ENCODE results near the gene GAPDHS. TPM values are rescaled to one million over a fixed set of nuclear protein-coding genes. Genes with fewer than 3 reads are reported as not detected.

GAPDHS gene
- total and polyA plus RNA-seq, 2 of the 13 experiments (the other 11 are each of a cell fraction or from before 2014, with no cell fraction given), result not detected

DNA sequence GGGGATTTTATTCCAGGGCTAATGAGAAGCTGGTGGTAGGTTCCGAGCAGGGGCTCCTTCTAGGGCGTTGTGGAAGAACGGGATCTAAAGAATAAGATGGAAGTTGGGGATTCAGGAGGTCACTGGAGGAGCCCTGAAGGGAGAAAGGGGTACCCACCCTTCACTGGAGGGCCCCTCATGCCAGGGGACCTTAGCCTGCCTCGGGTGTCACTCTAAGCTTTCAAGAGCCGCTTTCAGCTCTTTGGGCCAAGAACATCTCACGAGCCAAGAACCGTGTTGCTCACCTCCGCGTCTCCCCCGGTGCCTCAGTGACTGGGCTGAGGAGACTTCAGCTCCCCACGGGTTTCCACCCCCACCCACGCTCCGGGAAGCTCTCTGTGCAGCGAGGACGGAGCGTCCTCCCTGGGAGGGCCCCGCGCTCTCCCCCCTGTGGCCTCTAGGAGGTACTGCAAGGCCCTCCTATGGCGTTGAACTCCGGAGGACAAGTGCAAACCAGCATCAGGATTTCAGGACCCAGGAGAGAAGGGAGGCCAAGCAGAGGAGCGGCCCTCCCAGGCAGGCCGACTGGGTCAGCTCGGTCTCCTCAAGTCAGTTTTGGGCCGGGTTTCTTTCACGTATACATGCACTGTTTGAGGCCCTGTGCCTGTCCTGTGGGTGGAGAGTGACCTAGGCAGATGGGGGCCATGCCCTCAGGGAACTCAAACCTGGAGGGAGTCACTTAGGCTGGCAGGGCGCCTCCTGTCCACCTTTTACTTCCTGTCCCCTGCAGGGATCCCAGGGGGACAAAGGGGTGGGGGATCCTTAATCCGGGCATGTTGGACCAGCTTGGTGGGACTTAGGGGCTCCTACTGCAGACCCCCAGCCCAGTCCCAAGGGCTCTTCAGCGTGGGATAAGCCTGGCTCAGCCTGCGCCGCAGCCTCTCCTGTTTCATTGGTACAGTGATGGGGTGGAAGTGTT, 37.9 kb upstream of the GAPDHS start (continued):
- no peak for TF ChIP-seq CBX2 (IDR thresholded peaks at IDR 0.05; ENCODE audit: low read depth, low read length)
- no peak for TF ChIP-seq CBX2 (CRISPR knock-in tag; IDR thresholded peaks at IDR 0.05; ENCODE audit: low read depth)
- TF ChIP-seq, protein P1, sequence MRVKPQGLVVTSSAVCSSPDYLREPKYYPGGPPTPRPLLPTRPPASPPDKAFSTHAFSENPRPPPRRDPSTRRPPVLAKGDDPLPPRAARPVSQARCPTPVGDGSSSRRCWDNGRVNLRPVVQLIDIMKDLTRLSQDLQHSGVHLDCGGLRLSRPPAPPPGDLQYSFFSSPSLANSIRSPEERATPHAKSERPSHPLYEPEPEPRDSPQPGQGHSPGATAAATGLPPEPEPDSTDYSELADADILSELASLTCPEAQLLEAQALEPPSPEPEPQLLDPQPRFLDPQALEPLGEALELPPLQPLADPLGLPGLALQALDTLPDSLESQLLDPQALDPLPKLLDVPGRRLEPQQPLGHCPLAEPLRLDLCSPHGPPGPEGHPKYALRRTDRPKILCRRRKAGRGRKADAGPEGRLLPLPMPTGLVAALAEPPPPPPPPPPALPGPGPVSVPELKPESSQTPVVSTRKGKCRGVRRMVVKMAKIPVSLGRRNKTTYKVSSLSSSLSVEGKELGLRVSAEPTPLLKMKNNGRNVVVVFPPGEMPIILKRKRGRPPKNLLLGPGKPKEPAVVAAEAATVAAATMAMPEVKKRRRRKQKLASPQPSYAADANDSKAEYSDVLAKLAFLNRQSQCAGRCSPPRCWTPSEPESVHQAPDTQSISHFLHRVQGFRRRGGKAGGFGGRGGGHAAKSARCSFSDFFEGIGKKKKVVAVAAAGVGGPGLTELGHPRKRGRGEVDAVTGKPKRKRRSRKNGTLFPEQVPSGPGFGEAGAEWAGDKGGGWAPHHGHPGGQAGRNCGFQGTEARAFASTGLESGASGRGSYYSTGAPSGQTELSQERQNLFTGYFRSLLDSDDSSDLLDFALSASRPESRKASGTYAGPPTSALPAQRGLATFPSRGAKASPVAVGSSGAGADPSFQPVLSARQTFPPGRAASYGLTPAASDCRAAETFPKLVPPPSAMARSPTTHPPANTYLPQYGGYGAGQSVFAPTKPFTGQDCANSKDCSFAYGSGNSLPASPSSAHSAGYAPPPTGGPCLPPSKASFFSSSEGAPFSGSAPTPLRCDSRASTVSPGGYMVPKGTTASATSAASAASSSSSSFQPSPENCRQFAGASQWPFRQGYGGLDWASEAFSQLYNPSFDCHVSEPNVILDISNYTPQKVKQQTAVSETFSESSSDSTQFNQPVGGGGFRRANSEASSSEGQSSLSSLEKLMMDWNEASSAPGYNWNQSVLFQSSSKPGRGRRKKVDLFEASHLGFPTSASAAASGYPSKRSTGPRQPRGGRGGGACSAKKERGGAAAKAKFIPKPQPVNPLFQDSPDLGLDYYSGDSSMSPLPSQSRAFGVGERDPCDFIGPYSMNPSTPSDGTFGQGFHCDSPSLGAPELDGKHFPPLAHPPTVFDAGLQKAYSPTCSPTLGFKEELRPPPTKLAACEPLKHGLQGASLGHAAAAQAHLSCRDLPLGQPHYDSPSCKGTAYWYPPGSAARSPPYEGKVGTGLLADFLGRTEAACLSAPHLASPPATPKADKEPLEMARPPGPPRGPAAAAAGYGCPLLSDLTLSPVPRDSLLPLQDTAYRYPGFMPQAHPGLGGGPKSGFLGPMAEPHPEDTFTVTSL (CRISPR knock-in tag; IDR thresholded peaks at IDR 0.05; ENCODE audit: borderline replicate concordance), result no peak
- TF ChIP-seq XRCC5 (optimal IDR thresholded peaks at IDR 0.05; ENCODE audit: low read length), result peak; percentile 82
- TF ChIP-seq ZNF572 (CRISPR knock-in tag; IDR thresholded peaks at IDR 0.05), result no peak
- peak; percentile 81 for TF ChIP-seq HNF1B (CRISPR knock-in tag; IDR thresholded peaks at IDR 0.05)
- TF ChIP-seq CEBPZ (IDR thresholded peaks at IDR 0.05; ENCODE audit: low read length), result no peak
- TF ChIP-seq ZNF746 (CRISPR knock-in tag; IDR thresholded peaks at IDR 0.05), result no peak
- no peak for TF ChIP-seq THRA (CRISPR knock-in tag; IDR thresholded peaks at IDR 0.05; ENCODE audit: borderline replicate concordance)
- peak; percentile 32; the same call in 1 of the 2 replicates for TF ChIP-seq NR2C2 (CRISPR knock-in tag; IDR thresholded peaks at IDR 0.05; ENCODE audit: borderline replicate concordance)
- TF ChIP-seq TGIF2 (CRISPR knock-in tag; IDR thresholded peaks at IDR 0.05), result no peak
- 0 out of 2 replicates have a peak, but pooled peaks have one; percentile 38 for TF ChIP-seq ZGPAT (CRISPR knock-in tag; IDR thresholded peaks at IDR 0.05)
- no peak for TF ChIP-seq ZEB1 (IDR thresholded peaks at IDR 0.05; ENCODE audit: insufficient replicate concordance, low read depth)
- no peak for TF ChIP-seq DPF2 (CRISPR knock-in tag; IDR thresholded peaks at IDR 0.05; ENCODE audit: borderline replicate concordance, low read depth)
